GM19023 (cell line): ENCODE measurements around the gene STC2.

Source experiments
- ATAC-seq: cut with Tn5 transposase; IDR thresholded peaks from one replicate; pipeline ENCODE4 v1.9.1; 2021; ENCODE audit warnings: mild to moderate bottlenecking, moderate library complexity; ENCODE audit not compliant: unreplicated experiment

The STC2 gene

DNA sequence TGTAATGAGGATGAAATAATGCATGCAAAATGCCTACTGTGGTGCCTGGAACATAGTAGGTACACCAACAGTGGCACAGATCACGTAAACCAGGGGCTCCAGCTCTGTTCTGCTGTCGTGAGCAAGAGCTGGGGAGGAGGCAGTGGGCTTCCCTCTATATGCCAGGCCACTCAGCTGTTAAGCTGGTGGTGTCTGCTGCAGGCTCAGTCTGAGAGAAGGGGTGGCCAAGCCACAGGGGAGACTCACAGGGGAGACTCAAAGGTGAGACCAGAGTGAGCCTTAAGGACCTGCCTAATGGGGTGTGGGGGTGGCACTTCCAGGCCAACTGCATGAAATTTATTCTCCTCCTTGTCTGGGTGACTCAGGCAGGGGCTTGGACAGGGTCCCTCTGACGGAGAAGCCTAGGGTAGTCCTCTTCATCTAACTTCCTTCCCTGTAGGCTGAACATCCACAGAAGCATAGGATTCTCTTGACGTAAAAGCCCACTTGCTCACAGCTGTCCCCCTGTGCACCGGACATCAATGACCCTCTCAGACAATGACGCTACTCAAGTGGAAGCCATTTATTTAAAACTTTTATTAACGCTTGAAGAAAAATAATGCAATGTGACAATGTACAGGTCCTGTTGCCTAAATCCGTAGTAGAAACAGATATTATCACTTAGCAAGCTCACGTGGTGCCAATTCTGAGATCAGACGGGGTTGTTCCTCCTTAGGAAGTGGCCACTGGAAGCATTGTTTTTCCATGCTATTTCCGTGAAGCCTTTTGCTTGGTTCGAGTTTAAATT is 13.9 kb downstream of the STC2 start:
- no peak for ATAC-seq

DNA sequence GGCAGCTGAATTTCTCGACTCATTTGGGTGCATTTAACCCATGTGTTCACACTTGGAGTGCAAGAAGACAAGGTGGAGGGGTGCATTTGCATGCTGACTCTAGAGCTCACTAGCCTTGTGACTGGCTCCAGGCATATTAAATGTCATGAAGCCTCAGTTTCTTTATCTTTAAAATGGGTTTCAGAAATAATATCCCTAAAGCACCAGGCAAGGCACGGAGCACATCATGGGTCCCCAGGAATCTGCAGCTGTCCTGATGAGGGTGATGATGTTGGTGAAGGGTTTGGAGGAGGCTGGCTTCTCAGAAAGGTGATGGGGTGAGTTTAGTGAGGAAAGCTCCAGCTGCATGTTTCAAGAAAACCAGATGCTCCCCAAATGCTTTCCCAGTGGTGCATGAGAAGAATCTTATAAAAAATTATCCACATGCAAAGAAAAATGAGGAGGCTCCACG is 14.8 kb downstream of the STC2 start:
- no peak for ATAC-seq

DNA sequence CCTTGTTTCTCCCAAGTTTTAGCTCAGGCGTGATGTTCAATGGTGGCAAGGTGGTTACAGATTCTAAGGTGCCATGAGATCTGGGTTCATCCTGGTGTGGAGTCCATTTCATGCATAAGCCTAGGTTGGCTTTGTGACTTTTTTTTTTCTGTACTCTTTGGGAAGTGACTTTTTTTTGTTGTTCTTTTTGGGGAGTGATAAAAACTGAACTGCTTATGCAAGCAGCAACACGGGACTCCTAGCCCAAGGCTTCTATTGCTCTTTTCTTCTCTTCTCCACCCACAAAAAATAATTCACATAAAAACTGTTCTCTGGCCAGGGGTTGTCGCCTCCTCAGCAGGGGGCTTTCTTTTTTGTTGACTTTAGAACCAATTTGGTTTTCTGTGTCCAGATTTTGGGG is 15.4 kb downstream of the STC2 start:
- ATAC-seq, result no peak

DNA sequence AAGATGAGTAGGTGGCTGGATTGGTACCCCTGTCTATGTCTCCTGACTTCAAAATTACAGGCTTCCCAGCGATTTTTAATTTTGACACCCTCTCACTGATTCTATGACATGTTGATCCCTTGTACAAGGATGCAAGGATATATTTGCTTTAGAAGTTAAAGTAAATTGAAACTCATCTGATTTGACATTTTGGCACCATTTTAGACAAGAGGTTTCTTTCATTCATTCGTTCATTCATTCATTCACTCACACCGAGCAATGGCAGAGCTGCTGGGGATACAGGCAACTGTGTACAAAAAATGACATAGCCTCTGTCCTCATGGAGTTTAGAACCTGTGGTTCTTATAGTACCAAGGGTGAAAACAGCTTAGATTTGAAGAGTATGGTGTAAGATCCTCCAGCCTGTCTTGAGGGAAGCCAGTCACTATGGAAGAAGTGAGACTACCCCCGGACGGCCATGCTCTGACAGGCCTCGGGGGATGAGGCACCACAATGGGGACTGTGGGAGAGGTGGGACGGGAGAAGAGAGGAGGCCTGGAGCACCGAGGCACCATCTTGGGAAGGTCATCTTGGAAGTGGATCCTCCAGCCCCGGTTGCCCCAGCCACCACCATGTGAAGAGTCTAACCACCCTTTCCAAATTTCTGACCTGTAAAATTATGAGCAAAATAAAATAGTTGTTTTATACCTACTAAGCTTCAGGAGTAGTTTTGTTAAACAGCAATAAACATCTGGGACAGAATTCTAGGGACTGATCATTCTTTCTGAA is 16.2 kb downstream of the STC2 start:
- ATAC-seq, result no peak

DNA sequence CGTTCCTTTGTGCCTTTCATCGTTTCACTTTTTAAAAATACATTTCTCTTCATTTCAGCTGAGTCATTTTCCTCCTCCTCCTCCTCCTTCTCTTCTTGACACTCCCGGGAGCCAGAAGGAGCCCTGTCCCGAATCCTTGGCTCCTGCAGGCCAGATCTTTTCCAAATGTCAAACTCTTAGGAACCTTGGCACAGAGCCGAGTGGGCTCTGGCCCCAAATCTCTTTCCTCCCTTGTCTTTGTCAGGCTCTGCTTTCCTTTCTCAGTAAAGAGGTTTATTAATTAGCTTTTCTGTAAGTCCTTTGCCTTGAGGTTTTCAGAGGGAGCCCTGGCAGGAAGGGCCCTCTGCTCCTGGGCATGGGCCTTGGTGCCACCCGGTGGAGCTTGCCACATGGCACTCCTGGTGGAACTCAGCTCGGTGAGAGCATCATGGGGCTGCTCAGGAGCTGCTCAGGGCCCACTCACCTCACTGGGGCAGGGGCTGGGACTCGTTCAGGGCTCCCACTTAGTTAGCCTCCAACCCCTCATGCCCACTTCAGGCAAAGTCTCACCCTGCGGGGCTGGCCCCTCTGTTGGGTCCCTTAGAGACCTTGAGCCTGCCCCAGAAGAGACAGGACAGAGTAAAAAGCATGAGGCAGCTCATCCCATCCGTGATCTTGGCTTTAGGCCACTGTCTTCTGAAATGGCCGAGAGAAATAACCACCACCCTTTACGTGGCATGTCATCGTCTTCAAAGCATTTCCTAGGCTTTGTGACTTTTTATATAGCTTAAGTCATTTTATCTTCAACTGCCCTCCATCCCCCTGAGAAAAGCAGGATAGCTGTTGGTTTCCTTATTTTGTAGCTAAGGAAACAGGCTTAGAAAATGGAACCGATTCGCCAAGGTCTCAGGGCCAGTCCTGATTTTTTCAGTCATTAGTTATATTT is 17.1 kb downstream of the STC2 start:
- no peak for ATAC-seq

DNA sequence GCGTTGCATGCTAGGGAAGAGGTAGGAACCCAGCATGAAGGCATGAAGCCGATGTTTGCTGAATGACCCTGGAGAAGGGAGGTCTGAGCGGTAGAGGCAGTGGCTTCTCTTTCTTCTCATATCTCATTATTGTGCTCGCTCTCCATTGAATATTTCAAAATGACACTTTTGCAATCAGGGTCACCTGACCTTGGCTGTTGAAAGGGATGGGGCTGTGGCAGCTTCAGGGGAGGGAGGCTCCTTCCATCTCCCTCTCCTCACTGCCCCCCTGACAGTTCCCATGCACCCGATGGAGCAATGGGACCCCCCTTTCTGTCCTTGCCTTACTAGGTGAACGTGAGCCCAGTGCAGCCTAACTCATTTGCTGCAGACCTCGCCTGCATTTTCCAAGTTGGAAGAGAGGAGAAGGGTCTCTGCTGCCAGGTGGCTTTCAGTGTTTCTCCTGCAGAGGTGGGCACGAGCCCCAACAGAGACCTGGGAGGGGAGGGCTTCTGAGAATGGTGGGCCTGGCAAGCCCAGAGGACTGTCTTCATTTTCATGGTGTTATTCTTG is 17.9 kb downstream of the STC2 start:
- ATAC-seq, result no peak

DNA sequence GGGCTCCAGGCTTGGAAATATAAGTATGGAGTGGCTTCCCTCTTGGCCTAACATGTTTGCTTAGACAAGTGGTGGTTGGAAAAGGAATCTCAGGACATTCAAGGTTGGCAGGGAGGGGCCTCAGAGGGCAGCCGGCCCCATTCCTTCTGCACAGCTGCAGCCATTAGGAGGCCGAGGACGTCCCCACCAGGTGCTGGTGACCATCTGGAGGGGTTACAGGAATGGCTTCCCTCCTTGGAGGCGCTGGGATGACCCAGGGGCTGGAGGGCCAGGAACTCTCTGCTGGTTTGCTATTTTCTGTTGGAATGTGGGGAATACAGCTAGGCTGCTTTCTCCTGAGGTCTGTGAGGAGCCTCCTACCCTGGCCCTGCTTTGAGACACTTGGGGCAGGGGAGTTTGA is 18.5 kb downstream of the STC2 start:
- no peak for ATAC-seq

DNA sequence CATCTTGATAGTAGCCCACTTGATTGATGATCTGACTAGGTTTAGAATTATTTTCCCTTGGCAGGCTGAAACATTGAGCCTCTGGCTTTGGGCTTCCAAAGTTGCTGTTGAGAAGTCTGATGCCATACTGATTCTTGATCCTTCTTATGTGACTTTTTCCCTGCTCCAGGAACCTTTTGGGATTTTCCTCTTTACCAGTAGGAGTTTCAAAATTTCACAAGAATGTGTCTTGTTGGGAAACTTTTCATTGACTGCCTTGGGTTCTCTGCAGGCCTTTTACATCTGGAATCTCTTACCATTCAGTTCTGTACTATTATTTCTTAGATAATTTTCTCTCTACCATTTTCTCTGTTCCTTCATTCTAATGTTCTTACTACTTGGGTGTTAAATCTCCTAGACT is 20.0 kb downstream of the STC2 start:
- ATAC-seq, result no peak

DNA sequence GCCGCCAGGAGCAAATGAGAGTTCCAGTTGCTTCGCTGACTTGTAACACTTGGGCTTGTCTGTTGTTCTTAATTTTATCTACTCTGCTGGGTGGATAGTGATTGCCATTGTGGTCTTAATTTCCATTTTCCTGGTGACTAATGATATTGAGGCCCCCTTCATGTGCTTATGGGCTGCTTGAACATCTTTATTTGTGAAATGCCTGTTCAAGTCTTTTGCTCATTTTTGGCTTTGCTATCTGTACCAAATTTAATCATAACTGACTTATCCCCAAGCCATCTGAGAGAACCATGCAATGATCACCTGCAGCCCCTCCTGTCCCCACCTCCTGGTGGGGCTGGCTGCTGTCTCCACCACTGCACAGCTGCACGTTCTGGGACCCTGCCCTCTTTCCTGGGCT is 20.5 kb downstream of the STC2 start:
- ATAC-seq, result no peak

DNA sequence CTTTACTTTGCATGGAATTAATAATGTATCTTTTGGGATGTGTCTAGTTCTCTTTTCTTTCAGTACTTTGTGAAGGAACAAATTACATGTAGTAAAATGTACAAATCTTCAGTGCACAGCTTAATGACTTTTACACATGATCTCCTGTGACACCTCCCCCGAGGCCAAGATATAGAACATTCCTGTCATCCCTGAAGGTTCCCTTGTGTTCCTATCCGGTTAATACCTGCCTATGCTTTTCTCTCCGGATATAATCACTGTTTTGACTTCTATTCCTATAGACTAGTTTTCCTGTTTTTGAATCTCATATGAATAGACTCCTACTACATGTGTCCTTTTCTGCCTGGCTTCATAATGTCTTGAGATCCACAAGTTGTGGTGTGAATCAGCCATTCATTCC is 21.5 kb downstream of the STC2 start:
- no peak for ATAC-seq

DNA sequence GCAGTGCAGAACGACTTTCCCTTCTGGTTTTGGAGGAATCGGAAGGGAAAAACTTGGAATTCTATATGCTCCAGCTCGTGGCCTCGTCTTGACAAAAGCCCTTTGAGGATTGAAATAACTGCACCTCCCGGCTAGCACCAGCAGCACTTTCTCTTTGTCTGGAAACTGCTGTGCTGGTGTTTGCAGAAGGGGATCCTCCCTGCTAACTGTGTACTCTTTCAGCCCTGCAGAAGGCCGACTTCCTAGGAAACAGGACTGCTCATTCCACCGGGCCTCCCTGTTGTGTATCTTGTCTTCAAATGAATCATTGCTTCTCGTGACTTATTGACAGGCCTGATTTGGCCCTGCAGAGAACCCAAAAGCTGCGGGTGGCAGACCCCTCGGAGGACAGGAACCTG is 23.6 kb downstream of the STC2 start:
- ATAC-seq, result no peak

DNA sequence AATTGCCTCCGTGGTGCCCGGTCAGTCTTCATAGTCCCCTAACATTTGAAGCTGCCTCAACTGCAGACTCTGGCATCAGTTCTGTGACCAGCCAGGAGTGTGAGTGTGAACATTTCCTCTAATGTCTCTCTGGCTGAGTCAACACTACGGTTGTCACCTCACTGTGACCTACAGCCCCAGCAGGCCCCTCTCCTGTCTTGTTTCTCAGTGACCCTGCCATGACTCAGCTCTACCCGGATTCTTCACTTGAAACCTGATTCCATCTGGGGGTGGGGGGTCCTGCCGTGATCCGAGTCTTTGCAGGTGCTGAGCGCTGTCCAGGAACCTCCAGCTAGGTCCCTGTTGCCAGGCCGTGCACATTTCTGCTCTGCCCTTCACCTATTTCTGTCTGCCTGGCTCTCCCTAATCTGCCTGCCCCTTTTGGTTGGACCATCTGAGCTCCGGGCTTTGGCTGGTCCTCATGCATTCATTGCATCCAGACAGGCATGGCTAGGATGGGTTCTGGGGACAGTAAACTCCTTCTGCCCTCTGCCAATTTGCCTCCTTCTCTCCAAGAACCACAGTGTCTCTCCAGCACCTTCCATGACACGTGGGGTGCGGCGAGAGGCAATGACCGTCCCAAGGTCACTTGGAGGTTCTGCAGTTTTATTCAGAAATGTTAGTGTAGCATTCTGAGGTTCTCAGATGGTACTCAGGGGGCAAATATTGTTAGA is 24.2 kb downstream of the STC2 start:
- ATAC-seq, result no peak

DNA sequence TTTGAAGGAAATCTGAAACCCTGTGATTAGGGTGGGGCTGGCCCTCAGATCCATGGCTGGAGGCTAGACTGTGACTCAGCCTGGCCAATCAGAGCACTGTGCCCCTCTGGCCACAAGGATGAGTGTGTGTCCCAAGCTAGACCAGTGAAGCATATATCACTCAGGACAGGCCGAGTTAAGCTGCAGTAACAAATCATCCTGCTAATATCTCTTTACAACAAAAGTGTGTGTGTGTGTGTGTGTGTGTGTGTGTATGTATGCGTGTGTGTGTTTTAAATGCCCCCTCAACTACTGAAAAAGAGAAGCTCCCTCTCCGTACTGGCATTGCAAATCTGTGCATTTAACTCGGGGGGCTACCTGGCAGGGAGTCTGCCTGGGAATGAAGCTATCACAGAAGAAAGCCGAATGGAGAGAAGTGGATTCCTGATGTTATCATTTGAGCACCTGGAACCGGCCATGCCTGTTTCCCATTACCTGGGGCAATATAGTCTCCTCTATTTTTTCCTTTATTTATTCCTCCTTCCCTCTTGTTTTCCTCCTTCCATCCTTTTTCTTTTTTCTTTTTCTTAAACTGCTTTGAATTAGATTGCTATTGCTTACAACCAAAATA is 25.6 kb downstream of the STC2 start:
- ATAC-seq, result no peak

DNA sequence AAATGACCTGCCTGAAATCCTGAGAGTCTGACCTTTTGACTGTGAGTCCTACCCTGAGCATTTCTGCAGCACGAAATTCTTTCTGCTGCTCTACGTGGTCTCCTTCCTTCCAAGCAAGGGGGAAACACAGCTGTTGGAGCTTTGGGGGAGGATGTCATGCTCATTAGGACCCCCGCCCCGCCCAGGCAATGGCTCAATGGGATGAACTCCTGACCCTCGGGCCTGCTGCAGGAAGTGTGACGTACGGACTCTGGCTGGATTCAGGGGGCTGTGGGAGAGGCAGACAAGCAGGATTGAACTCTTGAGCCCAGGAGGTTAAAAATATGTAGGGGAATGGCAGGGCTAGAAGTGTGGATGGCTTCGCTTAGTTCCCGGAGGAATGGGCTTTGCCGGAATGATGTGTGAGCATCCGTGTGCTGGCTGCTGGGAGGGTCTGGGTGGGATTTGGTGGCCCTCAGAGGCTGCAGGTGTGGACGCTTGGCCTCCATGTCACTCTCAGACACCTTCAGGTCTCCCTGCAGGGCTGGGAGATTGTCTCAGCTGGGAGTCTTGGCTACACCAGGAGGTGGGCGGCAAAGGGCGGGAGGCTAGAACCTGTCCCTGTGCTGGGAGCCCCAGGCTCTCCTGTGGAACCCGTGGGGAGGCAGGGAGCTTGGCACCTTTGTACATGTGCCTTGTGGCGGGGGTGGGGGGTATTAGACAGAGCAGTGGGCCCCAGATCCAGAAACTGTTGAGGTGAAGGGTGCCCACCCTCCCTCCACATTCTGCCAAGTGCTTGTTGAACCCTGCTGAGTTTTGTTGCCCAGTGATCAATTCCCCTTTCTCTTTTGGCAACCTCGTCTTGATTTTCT is 26.3 kb downstream of the STC2 start:
- ATAC-seq, result no peak

DNA sequence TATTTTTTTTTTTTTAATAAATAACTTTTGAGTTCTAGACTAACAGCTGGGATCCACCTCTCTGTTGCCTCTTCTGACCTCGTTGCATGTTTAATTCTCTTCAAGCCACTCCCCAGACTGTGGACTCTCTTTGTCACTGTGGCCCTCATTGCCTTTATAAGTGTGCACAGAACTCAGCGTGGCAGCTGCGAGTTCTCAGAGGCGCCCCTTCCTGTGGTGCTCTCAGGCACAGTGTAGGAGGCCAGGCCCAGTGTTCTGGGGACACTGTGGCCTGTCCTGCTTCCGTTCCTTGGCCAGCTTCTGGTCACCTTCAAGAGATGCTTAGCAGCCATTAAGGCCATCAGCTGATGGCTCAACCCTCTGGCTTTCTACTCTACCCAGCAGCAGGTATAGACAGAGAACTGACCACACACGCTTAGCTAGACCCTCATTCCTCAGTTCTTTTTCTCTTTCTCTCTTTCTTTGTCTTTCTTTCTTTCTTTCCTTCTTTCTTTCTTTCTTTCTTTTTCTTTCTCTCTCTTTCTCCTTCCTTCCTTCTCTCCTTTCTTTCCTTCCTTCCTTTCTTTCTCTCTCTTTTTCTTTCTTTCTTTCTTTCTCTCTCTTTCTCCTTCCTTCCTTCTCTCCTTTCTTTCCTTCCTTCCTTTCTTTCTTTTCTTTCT is 27.7 kb downstream of the STC2 start:
- no peak for ATAC-seq

DNA sequence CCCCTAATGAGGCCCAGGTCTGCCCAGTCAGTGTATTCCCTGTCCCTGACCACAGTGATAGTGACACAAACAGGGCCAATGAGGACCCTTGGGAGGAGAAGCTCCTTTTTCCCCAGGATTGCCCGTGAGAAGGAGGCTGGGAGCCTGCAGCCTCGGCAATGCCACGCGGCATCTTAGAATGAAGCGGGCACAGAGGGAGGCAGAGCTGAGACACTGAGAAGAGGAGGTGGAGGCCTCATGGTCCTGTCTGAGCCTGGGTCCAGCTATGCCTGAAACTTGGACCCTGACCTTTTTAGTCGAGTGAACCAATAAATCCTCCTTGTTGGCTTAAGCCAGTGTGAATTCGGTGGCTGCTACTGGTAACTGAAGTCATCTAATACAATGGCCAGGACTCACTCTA is 28.4 kb downstream of the STC2 start:
- no peak for ATAC-seq

DNA sequence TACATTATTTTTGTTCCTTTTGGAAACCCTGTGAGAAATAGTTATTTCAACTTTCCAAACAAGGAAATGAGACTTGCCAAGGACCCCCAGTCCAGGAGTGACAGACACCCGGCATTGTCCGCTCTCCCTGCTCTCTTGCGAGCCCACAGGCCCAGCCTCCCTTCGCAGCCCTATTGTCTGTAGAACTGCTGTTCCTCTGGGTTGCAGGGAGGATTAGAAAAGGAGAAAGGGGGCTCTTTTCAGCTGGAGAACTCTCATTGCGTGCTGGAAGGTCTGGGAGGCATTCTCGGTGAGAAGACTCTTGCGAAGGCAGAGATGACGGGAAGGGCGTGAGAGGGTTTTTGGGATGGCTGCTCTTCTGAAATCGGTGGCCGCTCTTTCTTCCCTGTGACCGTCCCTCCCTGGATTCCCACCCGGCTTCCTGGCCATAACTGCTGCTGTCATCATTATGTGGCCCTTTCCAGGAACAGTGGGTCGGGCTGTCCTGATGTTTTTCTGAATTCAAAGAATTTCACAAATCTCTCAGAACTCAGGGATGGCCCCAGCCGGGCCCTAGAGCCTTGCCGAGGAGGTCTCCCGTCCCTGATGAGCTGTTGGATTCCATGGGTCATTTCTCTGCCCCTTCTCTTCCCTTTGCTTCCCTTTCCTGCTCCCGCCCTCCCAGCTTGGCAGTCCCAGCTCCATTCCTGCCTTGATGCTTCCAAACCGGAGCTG is 29.8 kb downstream of the STC2 start:
- no peak for ATAC-seq

DNA sequence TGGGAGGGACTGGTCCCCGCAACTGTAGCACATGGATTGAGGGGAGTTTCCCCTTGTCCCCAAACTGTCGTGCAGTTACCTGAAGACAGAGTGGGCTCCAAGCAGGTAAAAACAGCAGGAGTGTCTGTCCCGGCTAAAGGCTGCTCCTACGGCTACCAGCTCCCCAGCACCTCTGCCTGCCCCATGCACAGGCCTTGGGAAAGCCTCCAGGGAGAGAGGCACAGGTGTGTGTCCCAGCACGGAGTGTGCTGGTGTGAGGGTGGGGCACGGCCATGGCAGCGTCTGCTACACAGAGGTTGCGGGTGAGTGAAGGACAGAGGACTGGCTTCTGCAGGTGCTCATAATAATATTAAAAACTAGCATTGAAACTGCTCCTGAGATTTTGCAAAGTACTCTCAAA is 30.4 kb downstream of the STC2 start:
- no peak for ATAC-seq
